Measurements from ENCODE around the gene FGF12. TPM values are rescaled to one million over a fixed set of nuclear protein-coding genes. Genes with fewer than 3 reads are reported as not detected.

Gene FGF12
- total RNA-seq, 1 experiment from 2014 or later = 0.07 TPM

GRCh38 chr3:192183109-192183508, 544.2 kb downstream of the FGF12 start:
- ATAC-seq = no peak
- POLR2A ChIA-PET = no interaction called here
- Histone ChIP-seq H3K27me3 (ENCODE audit: insufficient read depth, low read length) (no peaks in the 10 kb centered on the region), H4K20me1 (ENCODE audit: insufficient read depth) (no peaks in the 10 kb centered on the region), H3K9me3 (ENCODE audit: control insufficient read depth in 1 of 2, insufficient read depth in 1 of 2, low read depth in 1 of 2, low read length in 2 of 2) (no peaks in the 10 kb centered on the region), H3K4me3 (replicated peaks in 1 of 2; ENCODE audit: low read depth in 1 of 2, low read length in 2 of 2) (no peak overlapping the region), H3K4me2 (ENCODE audit: low read length) (no peak overlapping the region), H3K27ac (ENCODE audit: low read depth, low read length) (no peak overlapping the region), H3K36me3 (ENCODE audit: control insufficient read depth in 1 of 2, insufficient read depth in 2 of 2, low read length in 2 of 2) (no peaks in the 10 kb centered on the region), H3K4me1 (ENCODE audit: control insufficient read depth in 1 of 2, insufficient read depth in 2 of 2, low read length in 2 of 2) (no peaks in the 10 kb centered on the region), H3K79me2 (ENCODE audit: insufficient read depth, low read length) (no peaks in the 10 kb centered on the region), H3K9me2 (ENCODE audit: insufficient read depth) (no peaks in the 10 kb centered on the region), H3K9ac (ENCODE audit: low read length) (no peak overlapping the region), H2AFZ (ENCODE audit: low read depth, low read length, poor library complexity, severe bottlenecking) (no peak overlapping the region)
- intact Hi-C loops (cut with micrococcal nuclease) = no loop called here
- no peak for DNase-seq (ENCODE audit: low read depth, low spot score)
- RAD21 ChIA-PET (ENCODE audit: low non-redundant PET in 1 of 2, low total read pairs in 2 of 2, uncharacterized antibody in 2 of 2, unreplicated experiment in 2 of 2) = no interaction called here
- CTCF ChIA-PET = no interaction called here
- no TSS peak for BruUV-seq (replicated peaks)
- TF ChIP-seq EGR1 (IDR thresholded peaks at IDR 0.05; ENCODE audit: low read depth) (no peak), EZH2 (IDR thresholded peaks at IDR 0.05) (no peak), SP1 (IDR thresholded peaks at IDR 0.05; ENCODE audit: low read depth) (no peak), POLR2AphosphoS5 (IDR thresholded peaks at IDR 0.05; ENCODE audit: low read depth, low read length) (no peak), ELF1 (IDR thresholded peaks at IDR 0.05; ENCODE audit: borderline replicate concordance, low read depth) (no peak), SRF (IDR thresholded peaks at IDR 0.05; ENCODE audit: low read depth) (no peak), CEBPB (IDR thresholded peaks at IDR 0.05; ENCODE audit: low read depth) (no peak), FOSL1 (IDR thresholded peaks at IDR 0.05; ENCODE audit: low read depth) (no peak), MAX (IDR thresholded peaks at IDR 0.05) (no peak), ZNF274 (IDR thresholded peaks at IDR 0.05; ENCODE audit: low read depth, low read length) (no peak), SIN3A (IDR thresholded peaks at IDR 0.05; ENCODE audit: low read depth) (no peak), POLR2A (IDR thresholded peaks at IDR 0.05; ENCODE audit: borderline replicate concordance, extremely low read depth, insufficient read depth, insufficient read length) (no peak), JUND (IDR thresholded peaks at IDR 0.05) (no peak), CBX3 (IDR thresholded peaks at IDR 0.05; ENCODE audit: low read depth) (no peak), TCF7L2 (IDR thresholded peaks at IDR 0.05; ENCODE audit: borderline replicate concordance, extremely low read depth, insufficient read depth, insufficient read length) (no peak), YY1 (IDR thresholded peaks at IDR 0.05; ENCODE audit: extremely low read depth, insufficient replicate concordance, low read depth, low read length) (no peak), RAD21 (IDR thresholded peaks at IDR 0.05; ENCODE audit: low read depth) (no peak)
- TF ChIP-seq, protein P1, sequence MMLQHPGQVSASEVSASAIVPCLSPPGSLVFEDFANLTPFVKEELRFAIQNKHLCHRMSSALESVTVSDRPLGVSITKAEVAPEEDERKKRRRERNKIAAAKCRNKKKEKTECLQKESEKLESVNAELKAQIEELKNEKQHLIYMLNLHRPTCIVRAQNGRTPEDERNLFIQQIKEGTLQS (IDR thresholded peaks at IDR 0.05) = no peak
- TF ChIP-seq, protein P2, sequence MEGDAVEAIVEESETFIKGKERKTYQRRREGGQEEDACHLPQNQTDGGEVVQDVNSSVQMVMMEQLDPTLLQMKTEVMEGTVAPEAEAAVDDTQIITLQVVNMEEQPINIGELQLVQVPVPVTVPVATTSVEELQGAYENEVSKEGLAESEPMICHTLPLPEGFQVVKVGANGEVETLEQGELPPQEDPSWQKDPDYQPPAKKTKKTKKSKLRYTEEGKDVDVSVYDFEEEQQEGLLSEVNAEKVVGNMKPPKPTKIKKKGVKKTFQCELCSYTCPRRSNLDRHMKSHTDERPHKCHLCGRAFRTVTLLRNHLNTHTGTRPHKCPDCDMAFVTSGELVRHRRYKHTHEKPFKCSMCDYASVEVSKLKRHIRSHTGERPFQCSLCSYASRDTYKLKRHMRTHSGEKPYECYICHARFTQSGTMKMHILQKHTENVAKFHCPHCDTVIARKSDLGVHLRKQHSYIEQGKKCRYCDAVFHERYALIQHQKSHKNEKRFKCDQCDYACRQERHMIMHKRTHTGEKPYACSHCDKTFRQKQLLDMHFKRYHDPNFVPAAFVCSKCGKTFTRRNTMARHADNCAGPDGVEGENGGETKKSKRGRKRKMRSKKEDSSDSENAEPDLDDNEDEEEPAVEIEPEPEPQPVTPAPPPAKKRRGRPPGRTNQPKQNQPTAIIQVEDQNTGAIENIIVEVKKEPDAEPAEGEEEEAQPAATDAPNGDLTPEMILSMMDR (IDR thresholded peaks at IDR 0.05 in 2 of 3, conservative IDR thresholded peaks at IDR 0.05 in 1 of 3; ENCODE audit: borderline replicate concordance in 1 of 3, insufficient read depth in 1 of 3, low read depth in 2 of 3, low read length in 2 of 3) = no peak
- TF ChIP-seq, protein P3, sequence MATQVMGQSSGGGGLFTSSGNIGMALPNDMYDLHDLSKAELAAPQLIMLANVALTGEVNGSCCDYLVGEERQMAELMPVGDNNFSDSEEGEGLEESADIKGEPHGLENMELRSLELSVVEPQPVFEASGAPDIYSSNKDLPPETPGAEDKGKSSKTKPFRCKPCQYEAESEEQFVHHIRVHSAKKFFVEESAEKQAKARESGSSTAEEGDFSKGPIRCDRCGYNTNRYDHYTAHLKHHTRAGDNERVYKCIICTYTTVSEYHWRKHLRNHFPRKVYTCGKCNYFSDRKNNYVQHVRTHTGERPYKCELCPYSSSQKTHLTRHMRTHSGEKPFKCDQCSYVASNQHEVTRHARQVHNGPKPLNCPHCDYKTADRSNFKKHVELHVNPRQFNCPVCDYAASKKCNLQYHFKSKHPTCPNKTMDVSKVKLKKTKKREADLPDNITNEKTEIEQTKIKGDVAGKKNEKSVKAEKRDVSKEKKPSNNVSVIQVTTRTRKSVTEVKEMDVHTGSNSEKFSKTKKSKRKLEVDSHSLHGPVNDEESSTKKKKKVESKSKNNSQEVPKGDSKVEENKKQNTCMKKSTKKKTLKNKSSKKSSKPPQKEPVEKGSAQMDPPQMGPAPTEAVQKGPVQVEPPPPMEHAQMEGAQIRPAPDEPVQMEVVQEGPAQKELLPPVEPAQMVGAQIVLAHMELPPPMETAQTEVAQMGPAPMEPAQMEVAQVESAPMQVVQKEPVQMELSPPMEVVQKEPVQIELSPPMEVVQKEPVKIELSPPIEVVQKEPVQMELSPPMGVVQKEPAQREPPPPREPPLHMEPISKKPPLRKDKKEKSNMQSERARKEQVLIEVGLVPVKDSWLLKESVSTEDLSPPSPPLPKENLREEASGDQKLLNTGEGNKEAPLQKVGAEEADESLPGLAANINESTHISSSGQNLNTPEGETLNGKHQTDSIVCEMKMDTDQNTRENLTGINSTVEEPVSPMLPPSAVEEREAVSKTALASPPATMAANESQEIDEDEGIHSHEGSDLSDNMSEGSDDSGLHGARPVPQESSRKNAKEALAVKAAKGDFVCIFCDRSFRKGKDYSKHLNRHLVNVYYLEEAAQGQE (IDR thresholded peaks at IDR 0.05; ENCODE audit: low read depth) = no peak
